Omental fat pad (tissue), 4 donors: ENCODE data around the gene TTPAL. TPM values are rescaled to one million over a fixed set of nuclear protein-coding genes. Genes with fewer than 3 reads are reported as not detected.
A peak's percentile ranks its signal among the peaks of the same experiment; 100 is the strongest.

Source experiments
- ATAC-seq: fragments of 150-250 bp; one replicate; pipeline ENCODE4 v1.9.1; 2016; ENCODE audit warnings: mild to moderate bottlenecking, moderate library complexity; ENCODE audit not compliant: low FRiP score
- DNase-seq: peaks from one replicate; pipeline ENCODE4 v3.0.0-alpha.2; 2019; ENCODE audit warnings: low spot score
- total RNA-seq, 4 donors: library from RNA; depleted of rRNA; stranded (reverse); fragments of >200 nt; gene quantifications; one replicate each; pipeline ENCODE4 v1.1.0, GENCODE V29; 2016
- TF ChIP-seq, protein P1 (sequence below), 3 donors: fragments of 450-650 bp; IDR thresholded peaks; one replicate each; pipeline ENCODE4 v1.5.1; 2016 to 2017; ENCODE audit warnings: antibody characterized with exemption in 3 of 3, mild to moderate bottlenecking in 3 of 3, moderate library complexity in 2 of 3

The TTPAL gene
- total RNA-seq, 4 donors from 2014 or later: 14.5 to 40.8 (median 23.6) TPM

DNA sequence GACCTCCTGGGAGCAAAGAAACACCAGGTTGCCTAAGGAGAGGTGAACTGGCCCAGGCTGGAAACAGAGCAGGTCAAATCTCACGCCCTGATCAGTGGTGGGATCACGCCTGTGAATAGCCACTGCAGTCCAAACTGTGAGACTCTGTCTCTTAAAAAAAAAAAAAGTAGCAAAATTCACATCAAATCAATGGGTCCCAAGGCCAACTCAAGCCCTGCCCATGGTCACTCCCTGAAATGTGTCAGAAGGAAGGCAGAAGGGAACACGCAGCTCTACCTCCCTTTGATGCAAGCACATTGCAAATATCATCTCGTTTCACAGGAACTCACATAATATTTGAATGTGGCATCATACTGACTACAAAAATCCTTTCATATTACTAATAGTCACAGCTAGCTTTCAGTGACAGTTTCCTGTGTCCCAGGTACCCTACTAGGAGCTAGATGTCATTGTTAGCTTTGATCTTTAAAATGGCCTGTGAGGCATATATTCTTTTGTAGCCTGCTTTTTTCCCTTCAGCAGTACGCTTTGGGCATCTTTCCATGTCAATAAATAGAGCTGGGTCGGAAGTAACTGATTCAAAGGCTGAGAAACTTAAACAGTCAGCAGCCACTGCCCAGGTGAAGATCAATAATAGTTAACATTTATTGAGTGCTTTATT lies 14.4 kb upstream of the TTPAL start:
- ATAC-seq (no peak), DNase-seq (no peak)
- TF ChIP-seq, protein P1, sequence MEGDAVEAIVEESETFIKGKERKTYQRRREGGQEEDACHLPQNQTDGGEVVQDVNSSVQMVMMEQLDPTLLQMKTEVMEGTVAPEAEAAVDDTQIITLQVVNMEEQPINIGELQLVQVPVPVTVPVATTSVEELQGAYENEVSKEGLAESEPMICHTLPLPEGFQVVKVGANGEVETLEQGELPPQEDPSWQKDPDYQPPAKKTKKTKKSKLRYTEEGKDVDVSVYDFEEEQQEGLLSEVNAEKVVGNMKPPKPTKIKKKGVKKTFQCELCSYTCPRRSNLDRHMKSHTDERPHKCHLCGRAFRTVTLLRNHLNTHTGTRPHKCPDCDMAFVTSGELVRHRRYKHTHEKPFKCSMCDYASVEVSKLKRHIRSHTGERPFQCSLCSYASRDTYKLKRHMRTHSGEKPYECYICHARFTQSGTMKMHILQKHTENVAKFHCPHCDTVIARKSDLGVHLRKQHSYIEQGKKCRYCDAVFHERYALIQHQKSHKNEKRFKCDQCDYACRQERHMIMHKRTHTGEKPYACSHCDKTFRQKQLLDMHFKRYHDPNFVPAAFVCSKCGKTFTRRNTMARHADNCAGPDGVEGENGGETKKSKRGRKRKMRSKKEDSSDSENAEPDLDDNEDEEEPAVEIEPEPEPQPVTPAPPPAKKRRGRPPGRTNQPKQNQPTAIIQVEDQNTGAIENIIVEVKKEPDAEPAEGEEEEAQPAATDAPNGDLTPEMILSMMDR (IDR thresholded peaks at IDR 0.05): no peak

DNA sequence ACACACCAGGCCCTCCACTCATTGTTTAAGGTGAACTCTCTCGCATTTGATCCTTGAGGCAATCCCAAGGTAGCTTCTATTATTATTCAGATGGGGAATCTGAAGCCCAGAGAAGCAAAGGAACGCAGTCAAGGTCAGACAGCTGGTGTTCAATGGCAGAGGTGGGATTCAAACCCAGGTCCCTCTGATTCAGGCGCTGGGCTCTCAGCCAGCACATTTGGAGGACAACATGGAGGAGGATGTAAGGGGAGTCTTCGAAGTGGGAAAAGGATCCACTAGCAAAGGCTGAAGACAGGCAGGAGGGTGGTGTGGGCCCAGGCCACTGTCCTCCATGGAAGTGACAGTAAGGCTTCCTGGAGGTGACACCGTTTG lies 13.9 kb upstream of the TTPAL start:
- DNase-seq: no peak
- ATAC-seq: no peak
- TF ChIP-seq, protein P1 (IDR thresholded peaks at IDR 0.05): no peak

DNA sequence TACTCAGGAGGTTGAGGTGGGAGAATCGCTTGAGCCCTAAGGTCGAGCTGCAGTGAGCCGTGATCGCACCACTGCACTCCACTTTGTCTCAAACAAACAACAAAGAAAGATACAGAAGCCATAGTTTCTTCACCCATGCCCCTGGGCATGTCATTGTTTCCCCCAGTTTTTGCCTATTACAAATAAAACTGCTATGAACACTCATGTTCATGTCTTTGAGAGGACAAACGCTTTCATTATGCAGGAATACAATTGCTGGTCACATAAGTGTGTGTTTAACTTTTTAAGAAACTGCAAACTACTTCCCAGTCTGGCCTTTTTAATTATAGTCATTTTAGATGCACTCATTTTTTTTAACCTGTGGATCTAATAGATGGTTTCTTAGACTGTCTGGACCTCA lies 12.2 kb upstream of the TTPAL start:
- DNase-seq: no peak

DNA sequence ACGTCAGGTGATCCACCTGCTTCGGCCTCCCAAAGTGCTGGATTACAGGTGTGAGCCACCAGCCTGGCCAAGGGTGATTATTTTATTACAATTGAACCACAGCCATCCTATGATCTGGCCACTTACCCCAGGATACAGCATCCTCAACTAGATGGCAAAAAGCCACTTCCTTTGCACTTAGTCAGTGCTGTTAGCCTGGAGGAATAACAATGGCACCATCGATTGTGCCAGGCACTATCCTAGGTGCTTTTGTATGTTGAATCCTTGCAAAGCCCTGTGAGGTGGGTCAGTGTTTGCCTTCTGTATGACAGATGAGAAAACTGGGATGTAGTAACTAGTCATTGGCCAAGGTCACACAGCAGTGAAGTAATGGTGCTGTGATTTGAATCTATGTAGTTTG lies 11.2 kb upstream of the TTPAL start:
- TF ChIP-seq, protein P1 (IDR thresholded peaks at IDR 0.05): no peak
- ATAC-seq (no peak), DNase-seq (no peak)

More for the DNA sequence above, 12.2 kb upstream of the TTPAL start:
- TF ChIP-seq, protein P1 (IDR thresholded peaks at IDR 0.05): no peak
- ATAC-seq: no peak

DNA sequence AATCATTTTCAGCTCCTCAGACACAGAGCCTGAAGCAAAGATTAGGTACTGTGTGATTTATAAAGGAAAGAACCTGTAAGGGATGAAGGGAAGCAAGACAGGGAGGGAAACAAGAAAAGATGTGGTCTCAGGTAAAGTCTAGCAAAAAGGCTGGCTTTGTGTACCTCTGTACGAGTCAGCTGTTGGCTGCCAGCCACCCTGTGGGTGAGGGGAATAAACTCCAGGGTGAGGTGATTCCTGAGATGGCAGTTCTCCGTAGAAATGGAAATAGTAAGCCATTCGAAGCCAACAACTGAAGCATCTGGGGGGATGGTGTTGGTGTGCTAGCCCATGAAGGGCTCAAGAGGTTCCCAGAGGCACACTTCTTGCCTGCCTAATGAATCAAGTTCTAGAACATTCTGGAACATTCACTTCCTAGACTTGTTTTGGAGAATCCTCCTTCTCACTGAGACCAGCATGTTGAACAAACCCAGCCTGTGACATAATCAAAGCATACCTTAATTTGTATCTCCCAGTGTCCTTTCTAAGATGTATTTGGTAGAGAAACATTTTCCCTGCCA lies 10.6 kb upstream of the TTPAL start:
- ATAC-seq: no peak
- no peak for DNase-seq
- TF ChIP-seq, protein P1 (IDR thresholded peaks at IDR 0.05): no peak

DNA sequence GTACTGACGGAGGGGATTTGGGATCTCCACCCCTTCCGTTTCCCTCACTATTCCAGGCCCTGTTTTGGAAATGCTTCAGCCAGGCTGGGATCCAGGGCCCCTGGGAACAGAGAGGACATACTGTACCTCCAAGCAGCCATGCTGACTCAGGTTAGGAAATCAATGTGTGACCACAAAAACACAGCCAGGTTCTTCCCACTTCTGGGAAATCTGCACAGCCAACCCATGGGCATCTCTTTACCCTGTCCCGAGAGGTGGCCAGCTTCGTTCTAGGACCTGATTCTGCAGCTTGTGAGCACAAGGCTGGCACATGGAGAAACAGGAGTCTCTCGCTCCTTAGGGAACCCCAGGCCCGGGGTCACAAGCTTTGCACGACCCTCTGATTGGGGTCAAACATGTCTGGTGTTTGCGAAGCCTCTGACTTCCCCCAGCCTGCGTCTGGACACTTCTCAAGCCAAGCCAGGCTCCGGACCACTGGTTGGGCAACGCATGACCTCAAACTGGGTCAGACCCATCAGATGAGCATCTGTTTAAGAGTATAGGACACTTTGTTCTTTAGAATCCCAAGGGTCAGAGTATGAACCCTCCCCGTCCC lies 8.3 kb upstream of the TTPAL start:
- ATAC-seq: peak; percentile 64
- DNase-seq: no peak
- TF ChIP-seq, protein P1 (IDR thresholded peaks at IDR 0.05): no peak
